ENCODE results near the gene C1orf141. TPM values are rescaled to one million over a fixed set of nuclear protein-coding genes. Genes with fewer than 3 reads are reported as not detected.
"Not testable (repeated sequence)": the region's sequence is repeated elsewhere in the genome, so short reads cannot be mapped to it uniquely, and the experiment has no call there.

The C1orf141 gene
- polyA plus RNA-seq, 1 donor (not counting 4 experiments of a cell fraction or from before 2014, with no cell fraction given) = not detected

DNA sequence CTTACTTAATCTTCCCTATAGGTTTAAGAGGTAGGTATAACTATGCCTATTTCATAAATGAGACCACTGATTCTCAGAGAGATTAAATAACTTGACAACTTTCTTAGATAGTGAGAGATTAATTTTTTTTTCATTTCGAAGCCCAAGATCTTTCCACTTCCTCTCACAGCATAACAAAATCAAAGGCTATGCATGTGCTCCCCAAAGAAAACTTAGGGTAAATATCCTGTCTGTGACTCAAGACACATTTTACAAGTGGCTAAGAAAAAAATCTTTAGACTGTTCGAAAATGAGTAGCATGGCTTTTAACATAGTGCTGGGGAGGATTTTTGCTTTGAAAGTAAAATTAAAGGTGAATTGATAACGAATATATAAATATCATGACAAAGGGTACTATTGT lies 8.2 kb upstream of the C1orf141 start:
- FAIRE-seq (no peak), DNase-seq (ENCODE audit: low read depth, low spot score) (no peak)
- dilution Hi-C loops (cut with MboI; ENCODE audit: extremely low pct_ligation_motif_present, low sequenced_read_pairs) = no loop called here
- Histone ChIP-seq H3K4me3 (ENCODE audit: control insufficient read depth in 2 of 3, extremely low read depth in 1 of 3, insufficient read depth in 2 of 3, low read depth in 1 of 3, low read length in 3 of 3) (no peak overlapping the region), H3K27ac (ENCODE audit: control insufficient read depth, insufficient read depth, low read length) (no peak overlapping the region), H3K4me2 (ENCODE audit: control insufficient read depth, extremely low read depth, insufficient read depth, low read depth, low read length) (no peak overlapping the region), H3K9me1 (ENCODE audit: control insufficient read depth, extremely low read depth, insufficient read depth, low read length) (no peaks in the 10 kb centered on the region), H3K9ac (ENCODE audit: control insufficient read depth, extremely low read depth, insufficient read depth, low read length) (no peak overlapping the region), H3K4me1 (ENCODE audit: control insufficient read depth, extremely low read depth, insufficient read depth, low read length) (peaks cover 8% of the 10 kb centered on the region), H4K20me1 (ENCODE audit: control insufficient read depth, extremely low read depth, insufficient read depth, low read length) (no peaks in the 10 kb centered on the region), H2AFZ (ENCODE audit: control insufficient read depth, low read length) (no peak overlapping the region), H3K36me3 (ENCODE audit: control insufficient read depth in 2 of 2, extremely low read depth in 1 of 2, insufficient read depth in 2 of 2, low read length in 2 of 2) (no peaks in the 10 kb centered on the region), H3K79me2 (ENCODE audit: control insufficient read depth, insufficient read depth, low read length) (no peaks in the 10 kb centered on the region), H3K9me3 (ENCODE audit: control insufficient read depth, low read depth, low read length) (no peaks in the 10 kb centered on the region), H3K27me3 (ENCODE audit: control insufficient read depth, extremely low read depth, insufficient read depth, low read length) (no peaks in the 10 kb centered on the region)
- TF ChIP-seq, protein P1, sequence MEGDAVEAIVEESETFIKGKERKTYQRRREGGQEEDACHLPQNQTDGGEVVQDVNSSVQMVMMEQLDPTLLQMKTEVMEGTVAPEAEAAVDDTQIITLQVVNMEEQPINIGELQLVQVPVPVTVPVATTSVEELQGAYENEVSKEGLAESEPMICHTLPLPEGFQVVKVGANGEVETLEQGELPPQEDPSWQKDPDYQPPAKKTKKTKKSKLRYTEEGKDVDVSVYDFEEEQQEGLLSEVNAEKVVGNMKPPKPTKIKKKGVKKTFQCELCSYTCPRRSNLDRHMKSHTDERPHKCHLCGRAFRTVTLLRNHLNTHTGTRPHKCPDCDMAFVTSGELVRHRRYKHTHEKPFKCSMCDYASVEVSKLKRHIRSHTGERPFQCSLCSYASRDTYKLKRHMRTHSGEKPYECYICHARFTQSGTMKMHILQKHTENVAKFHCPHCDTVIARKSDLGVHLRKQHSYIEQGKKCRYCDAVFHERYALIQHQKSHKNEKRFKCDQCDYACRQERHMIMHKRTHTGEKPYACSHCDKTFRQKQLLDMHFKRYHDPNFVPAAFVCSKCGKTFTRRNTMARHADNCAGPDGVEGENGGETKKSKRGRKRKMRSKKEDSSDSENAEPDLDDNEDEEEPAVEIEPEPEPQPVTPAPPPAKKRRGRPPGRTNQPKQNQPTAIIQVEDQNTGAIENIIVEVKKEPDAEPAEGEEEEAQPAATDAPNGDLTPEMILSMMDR (optimal IDR thresholded peaks at IDR 0.05 in 1 of 3, IDR thresholded peaks at IDR 0.05 in 1 of 3, conservative IDR thresholded peaks at IDR 0.05 in 1 of 3; ENCODE audit: extremely low read depth in 1 of 3, insufficient read depth in 2 of 3, low read length in 3 of 3) = no peak
- no peak for TF ChIP-seq EZH2 (IDR thresholded peaks at IDR 0.05; ENCODE audit: low read length)

DNA sequence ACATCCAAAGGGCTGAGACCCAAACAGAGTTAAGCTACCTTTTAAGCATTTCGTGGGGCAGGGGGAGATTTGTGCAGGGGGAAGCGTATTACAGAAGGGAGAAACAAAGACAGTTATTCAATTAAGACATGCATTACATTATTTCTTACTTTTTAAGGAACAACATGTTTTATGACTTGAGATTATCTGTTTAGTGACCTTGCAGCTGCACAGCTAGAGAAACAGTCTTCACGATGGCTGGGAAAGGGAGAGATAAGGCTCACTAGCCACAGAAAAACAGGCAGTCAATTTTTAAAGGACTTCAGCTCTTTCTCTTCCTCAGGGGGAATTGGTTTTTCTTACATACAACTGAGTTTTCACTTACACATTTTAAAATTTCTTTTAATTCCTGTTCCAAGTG lies 7.1 kb upstream of the C1orf141 start:
- DNase-seq (ENCODE audit: low read depth, low spot score); FAIRE-seq; H3K79me2 ChIP-seq (ENCODE audit: control insufficient read depth, insufficient read depth, low read length); H3K4me1 ChIP-seq (ENCODE audit: control insufficient read depth, extremely low read depth, insufficient read depth, low read length); H3K4me2 ChIP-seq (ENCODE audit: control insufficient read depth, extremely low read depth, insufficient read depth, low read depth, low read length); H3K4me3 ChIP-seq (ENCODE audit: control insufficient read depth in 2 of 3, extremely low read depth in 1 of 3, insufficient read depth in 2 of 3, low read depth in 1 of 3, low read length in 3 of 3); H3K27me3 ChIP-seq (ENCODE audit: control insufficient read depth, extremely low read depth, insufficient read depth, low read length); H4K20me1 ChIP-seq (ENCODE audit: control insufficient read depth, extremely low read depth, insufficient read depth, low read length); H3K9ac ChIP-seq (ENCODE audit: control insufficient read depth, extremely low read depth, insufficient read depth, low read length); H2AFZ ChIP-seq (ENCODE audit: control insufficient read depth, low read length); dilution Hi-C loops (cut with MboI; ENCODE audit: extremely low pct_ligation_motif_present, low sequenced_read_pairs); H3K36me3 ChIP-seq (ENCODE audit: control insufficient read depth in 2 of 2, extremely low read depth in 1 of 2, insufficient read depth in 2 of 2, low read length in 2 of 2); H3K9me1 ChIP-seq (ENCODE audit: control insufficient read depth, extremely low read depth, insufficient read depth, low read length); H3K27ac ChIP-seq (ENCODE audit: control insufficient read depth, insufficient read depth, low read length); H3K9me3 ChIP-seq (ENCODE audit: control insufficient read depth, low read depth, low read length): not testable (repeated sequence)

DNA sequence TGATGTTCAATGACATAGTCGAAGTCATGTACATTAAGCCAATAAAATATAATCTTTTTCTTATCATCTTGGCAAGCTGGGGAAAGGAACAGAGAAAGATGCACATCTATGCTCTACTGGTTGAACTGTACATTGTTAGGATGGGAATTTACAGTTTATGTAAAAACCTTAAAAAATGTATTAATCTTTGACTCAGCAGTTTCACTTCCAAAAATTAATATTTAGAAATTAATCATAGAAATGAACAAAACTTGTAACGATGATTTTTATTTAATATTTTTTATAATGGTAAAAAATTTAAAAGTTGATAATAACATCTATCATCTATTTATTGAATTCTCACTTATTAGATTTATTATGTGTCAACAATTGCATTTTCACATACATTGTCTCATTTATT lies 5.7 kb upstream of the C1orf141 start:
- H3K4me1 ChIP-seq (ENCODE audit: control insufficient read depth, extremely low read depth, insufficient read depth, low read length) = no peaks in the 10 kb centered on the region
- no peak for TF ChIP-seq EZH2 (IDR thresholded peaks at IDR 0.05; ENCODE audit: low read length)
- TF ChIP-seq, protein P1 (optimal IDR thresholded peaks at IDR 0.05 in 1 of 3, IDR thresholded peaks at IDR 0.05 in 1 of 3, conservative IDR thresholded peaks at IDR 0.05 in 1 of 3; ENCODE audit: extremely low read depth in 1 of 3, insufficient read depth in 2 of 3, low read length in 3 of 3) = no peak
- no peak overlapping the region for H2AFZ ChIP-seq (ENCODE audit: control insufficient read depth, low read length)
- H3K36me3 ChIP-seq (ENCODE audit: control insufficient read depth in 2 of 2, extremely low read depth in 1 of 2, insufficient read depth in 2 of 2, low read length in 2 of 2) = no peaks in the 10 kb centered on the region
- FAIRE-seq (no peak), DNase-seq (ENCODE audit: low read depth, low spot score) (no peak)
- no peak overlapping the region for H3K27ac ChIP-seq (ENCODE audit: control insufficient read depth, insufficient read depth, low read length)
- H3K79me2 ChIP-seq (ENCODE audit: control insufficient read depth, insufficient read depth, low read length) = no peaks in the 10 kb centered on the region
- H3K4me3 ChIP-seq (ENCODE audit: control insufficient read depth in 2 of 3, extremely low read depth in 1 of 3, insufficient read depth in 2 of 3, low read depth in 1 of 3, low read length in 3 of 3) = no peak overlapping the region
- no peaks in the 10 kb centered on the region for H3K27me3 ChIP-seq (ENCODE audit: control insufficient read depth, extremely low read depth, insufficient read depth, low read length)
- no peak overlapping the region for H3K9ac ChIP-seq (ENCODE audit: control insufficient read depth, extremely low read depth, insufficient read depth, low read length)
- H4K20me1 ChIP-seq (ENCODE audit: control insufficient read depth, extremely low read depth, insufficient read depth, low read length) = no peaks in the 10 kb centered on the region
- no peaks in the 10 kb centered on the region for H3K9me1 ChIP-seq (ENCODE audit: control insufficient read depth, extremely low read depth, insufficient read depth, low read length)
- no peak overlapping the region for H3K4me2 ChIP-seq (ENCODE audit: control insufficient read depth, extremely low read depth, insufficient read depth, low read depth, low read length)
- dilution Hi-C loops (cut with MboI; ENCODE audit: extremely low pct_ligation_motif_present, low sequenced_read_pairs) = no loop called here
- no peaks in the 10 kb centered on the region for H3K9me3 ChIP-seq (ENCODE audit: control insufficient read depth, low read depth, low read length)
